IMR-90 (cell line): ENCODE measurements around the gene WDR27. TPM values are rescaled to one million over a fixed set of nuclear protein-coding genes. Genes with fewer than 3 reads are reported as not detected.

Experiments
- ATAC-seq: fragments of 200-7000 bp; cut with Tn5 transposase; 2 replicates; pipeline ENCODE4 v1.9.1; 2020; ENCODE audit warnings: low read depth, mild to moderate bottlenecking, moderate library complexity
- BruUV-seq: library from RNA; stranded (reverse); fragments of 400-500 nt; replicated peaks from 2 replicates; lab custom pipeline; 2021; lab: Mats Ljungman, UMichigan
- CTCF ChIA-PET: fragments of 300-600 bp; formaldehyde crosslinking; extraction: SDS; loops from one replicate; lab custom pipeline; 2021; ENCODE audit warnings: antibody characterized with exemption; lab: Yijun Ruan, JAX
- POLR2A ChIA-PET: fragments of 300-600 bp; sonication (Branson Sonifier 250); formaldehyde crosslinking; loops from one replicate; lab custom pipeline; 2022; ENCODE audit warnings: antibody characterized with exemption; ENCODE audit not compliant: unreplicated experiment; lab: Charles Lee
- DNase-seq: peaks from one replicate; pipeline ENCODE4 v3.0.0; 2013
- H2AFZ ChIP-seq: replicated peaks from 2 replicates; pipeline ENCODE3; 2013; ENCODE audit warnings: low read length, mild to moderate bottlenecking; ENCODE audit not compliant: poor library complexity
- H2AK5ac ChIP-seq: 2 replicates; pipeline ENCODE4 v1.6.1; 2013; ENCODE audit warnings: low read depth, low read length, inconsistent platforms
- H2AK9ac ChIP-seq: replicated peaks from 2 replicates; pipeline ENCODE3; 2013; ENCODE audit warnings: mild to moderate bottlenecking, low read depth, low read length, moderate library complexity; ENCODE audit not compliant: poor library complexity
- H2BK120ac ChIP-seq: 2 replicates; pipeline ENCODE4 v1.6.1; 2013; ENCODE audit warnings: low read depth, low read length, inconsistent platforms
- H2BK15ac ChIP-seq: 3 replicates; pipeline ENCODE4 v1.6.1; 2013; ENCODE audit warnings: low read depth, low read length, inconsistent platforms
- H2BK20ac ChIP-seq: 2 replicates; pipeline ENCODE4 v1.6.1; 2013; ENCODE audit warnings: low read depth, mild to moderate bottlenecking, inconsistent platforms, low read length, moderate library complexity
- H2BK5ac ChIP-seq: 2 replicates; pipeline ENCODE4 v1.6.1; 2013; ENCODE audit warnings: mild to moderate bottlenecking, low read depth, low read length, inconsistent platforms; ENCODE audit not compliant: poor library complexity, severe bottlenecking
- H3K14ac ChIP-seq: replicated peaks from 2 replicates; pipeline ENCODE4 v1.6.1; 2013; ENCODE audit warnings: low read depth, low read length, inconsistent platforms
- H3K18ac ChIP-seq: 2 replicates; pipeline ENCODE4 v1.6.1; 2013; ENCODE audit warnings: low read depth, low read length, control low read depth
- H3K23ac ChIP-seq: 2 replicates; pipeline ENCODE4 v1.6.1; 2013; ENCODE audit warnings: low read depth, low read length, inconsistent platforms
- H3K27ac ChIP-seq: 2 replicates; pipeline ENCODE4 v1.5.1; 2013; ENCODE audit warnings: mild to moderate bottlenecking, control low read depth, low read length; ENCODE audit not compliant: insufficient read depth
- H3K27me3 ChIP-seq: 2 replicates; pipeline ENCODE4 v1.6.1; 2013; ENCODE audit warnings: low read length; ENCODE audit not compliant: control insufficient read depth, insufficient read depth
- H3K36me3 ChIP-seq: 2 replicates; pipeline ENCODE4 v1.6.1; 2013; ENCODE audit warnings: low read length, mixed read lengths; ENCODE audit not compliant: control insufficient read depth, insufficient read depth
- H3K4ac ChIP-seq: 2 replicates; pipeline ENCODE4 v1.6.1; 2013; ENCODE audit warnings: low read depth, low read length, inconsistent platforms
- H3K4me1 ChIP-seq: 2 replicates; pipeline ENCODE4 v1.6.1; 2013; ENCODE audit warnings: low read length, mixed read lengths; ENCODE audit not compliant: control insufficient read depth, insufficient read depth
- H3K4me2 ChIP-seq: 2 replicates; pipeline ENCODE4 v1.6.1; 2013; ENCODE audit warnings: low read depth, mild to moderate bottlenecking, control low read depth, low read length, moderate library complexity
- H3K4me3 ChIP-seq: 2 replicates; pipeline ENCODE4 v1.5.1; 2013; ENCODE audit warnings: low read depth, mild to moderate bottlenecking, control low read depth, low read length, moderate library complexity; ENCODE audit not compliant: insufficient read depth
- H3K56ac ChIP-seq: 2 replicates; pipeline ENCODE4 v1.6.1; 2013; ENCODE audit warnings: low read length, inconsistent platforms; ENCODE audit not compliant: insufficient read depth; ENCODE audit errors: extremely low read depth
- H3K79me1 ChIP-seq, 2 experiments: 2 replicates each; pipeline ENCODE4 v1.6.1; 2013; ENCODE audit warnings: low read length in 2 of 2, inconsistent platforms in 1 of 2, low read depth in 1 of 2
- H3K9ac ChIP-seq: 2 replicates; pipeline ENCODE4 v1.6.1; 2013; ENCODE audit warnings: low read depth, low read length, control low read depth
- H3K9me1 ChIP-seq: 2 replicates; pipeline ENCODE4 v1.6.1; 2013; ENCODE audit warnings: low read length, inconsistent platforms; ENCODE audit not compliant: insufficient read depth
- H3K9me3 ChIP-seq: 2 replicates; pipeline ENCODE4 v1.6.1; 2013; ENCODE audit warnings: low read length; ENCODE audit not compliant: control insufficient read depth, insufficient read depth
- H4K20me1 ChIP-seq: 2 replicates; pipeline ENCODE4 v1.6.1; 2013; ENCODE audit warnings: low read length, inconsistent platforms; ENCODE audit not compliant: insufficient read depth
- H4K5ac ChIP-seq: 2 replicates; pipeline ENCODE4 v1.6.1; 2013; ENCODE audit warnings: mild to moderate bottlenecking, low read depth, low read length, control low read depth
- H4K8ac ChIP-seq, 2 experiments: 2 replicates each; pipeline ENCODE4 v1.6.1; 2013; ENCODE audit warnings: low read depth in 2 of 2, low read length in 2 of 2, control low read depth in 1 of 2, inconsistent platforms in 1 of 2
- H4K91ac ChIP-seq: 2 replicates; pipeline ENCODE4 v1.6.1; 2013; ENCODE audit warnings: low read depth, low read length, inconsistent platforms; ENCODE audit not compliant: insufficient read depth
- CEBPB ChIP-seq: IDR thresholded peaks from 2 replicates; pipeline ENCODE4 v1.6.1; 2012; ENCODE audit warnings: low read depth, low read length, improper control_type of control experiment
- CHD1 ChIP-seq: IDR thresholded peaks from 2 replicates; pipeline ENCODE4 v1.6.1; 2012; ENCODE audit warnings: low read depth, low read length, improper control_type of control experiment
- MAFK ChIP-seq: IDR thresholded peaks from 2 replicates; pipeline ENCODE4 v1.6.1; 2012; ENCODE audit warnings: low read depth, low read length, improper control_type of control experiment
- RAD21 ChIP-seq: IDR thresholded peaks from 2 replicates; pipeline ENCODE4 v1.6.1; 2012; ENCODE audit warnings: low read length, improper control_type of control experiment
- RCOR1 ChIP-seq: IDR thresholded peaks from 2 replicates; pipeline ENCODE4 v1.6.1; 2012; ENCODE audit warnings: mild to moderate bottlenecking, low read length, improper control_type of control experiment; ENCODE audit not compliant: insufficient replicate concordance
- SMC3 ChIP-seq: fragments of 150-350 bp; IDR thresholded peaks from 2 replicates; pipeline ENCODE4 v1.6.1; 2016; ENCODE audit warnings: low read depth, mild to moderate bottlenecking, antibody characterized with exemption, low read length, moderate library complexity
- WGBS, 2 experiments: methylation state at CpG; one replicate each; pipeline versions ENCODE4 v1.1.5 to v1.1.7; 2013; ENCODE audit warnings: missing lambda C conversion rate in 2 of 2; ENCODE audit not compliant: insufficient read length in 1 of 2; ENCODE audit errors: extremely low coverage in 2 of 2; 5-methylcytosine and 5-hydroxymethylcytosine counted together
- dilution Hi-C: fragments of 300-500 bp; cut with HindIII; formaldehyde crosslinking; loops from one replicate; pipeline ENCODE4 v1.14.3; 2018; ENCODE audit warnings: low sequenced_read_pairs; ENCODE audit not compliant: unreplicated experiment
- in situ Hi-C: fragments of 300-500 bp; cut with MboI; formaldehyde crosslinking; loops from 3 replicates; pipeline ENCODE4 v1.14.3; 2019; ENCODE audit warnings: low sequenced_read_pairs, inconsistent platforms, mixed read lengths
- intact Hi-C: fragments of 100-400 bp; cut with micrococcal nuclease; formaldehyde crosslinking; loops from 2 replicates; pipeline ENCODE4 v1.10.0; 2022
- polyA plus RNA-seq, 3 experiments: library from polyadenylated mRNA; depleted of rRNA; stranded (reverse); fragments of >200 nt; gene quantifications; 2 replicates each; pipeline ENCODE4 v1.2.3, GENCODE V29; 2012; ENCODE audit warnings: low replicate concordance in 1 of 3
- total RNA-seq: library from RNA; depleted of rRNA; stranded (reverse); fragments of >200 nt; gene quantifications from 2 replicates; pipeline ENCODE4 v1.2.3, GENCODE V29; 2012
- TF ChIP-seq, protein P1 (sequence below): fragments of 150-350 bp; IDR thresholded peaks from 2 replicates; pipeline ENCODE4 v1.6.1; 2016; ENCODE audit warnings: low read depth, mild to moderate bottlenecking, low read length, moderate library complexity, borderline replicate concordance
- TF ChIP-seq, protein P2 (sequence below): conservative IDR thresholded peaks from 2 replicates; pipeline ENCODE4 v1.5.1; 2012; ENCODE audit warnings: mild to moderate bottlenecking, low read depth, low read length, improper control_type of control experiment

The WDR27 gene
- total and polyA plus RNA-seq, 2 of the 4 experiments (the other 2 are of a cell fraction): 7.0 to 18.5 TPM

DNA sequence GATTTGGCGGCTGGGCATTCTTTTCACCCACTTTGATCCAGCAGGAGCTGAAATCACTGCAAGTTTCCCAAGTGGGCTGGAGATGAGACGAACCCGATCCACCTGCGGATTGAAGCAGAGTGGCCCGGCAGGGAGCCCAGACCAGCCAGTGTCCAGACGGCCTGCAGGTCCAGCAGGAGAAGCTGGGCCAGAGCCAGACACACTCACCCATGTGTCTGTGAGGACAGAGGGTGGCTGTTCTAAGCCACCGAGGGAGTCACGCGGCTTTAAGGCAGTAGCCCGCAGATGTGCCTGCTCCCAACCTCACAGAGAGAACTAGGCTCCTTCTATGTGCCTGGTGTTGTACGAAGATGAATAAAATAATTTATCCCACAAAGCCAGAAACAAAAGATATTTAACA is 200.7 kb downstream of the WDR27 start:
- Histone ChIP-seq H2BK15ac (no peak overlapping the region), H3K9me1 (no peaks in the 10 kb centered on the region), H3K27ac (no peak overlapping the region), H2BK20ac (no peak overlapping the region), H3K9me3 (no peaks in the 10 kb centered on the region), H3K23ac (no peak overlapping the region), H2AK9ac (no peak overlapping the region), H4K8ac (no peak overlapping the region), H2BK120ac (no peak overlapping the region), H3K79me1 (no peaks in the 10 kb centered on the region), H3K56ac (no peak overlapping the region), H3K18ac (no peak overlapping the region), H4K5ac (no peak overlapping the region), H3K9ac (no peak overlapping the region), H2BK5ac (no peak overlapping the region), H3K27me3 (no peaks in the 10 kb centered on the region), H2AK5ac (no peak overlapping the region), H3K36me3 (0 out of 2 replicates have a peak, but pooled peaks cover 1% of the 10 kb centered on the region), H4K91ac (no peak overlapping the region), H3K4me2 (no peak overlapping the region), H3K4me1 (peaks cover 2% of the 10 kb centered on the region; the same call in 1 of the 2 replicates), H3K4me3 (no peak overlapping the region), H3K4ac (no peak overlapping the region), H3K14ac (no peak overlapping the region), H4K20me1 (no peaks in the 10 kb centered on the region), H2AFZ (no peak overlapping the region)
- DNase-seq: no peak
- ChIA-PET CTCF (no interaction called here), POLR2A (no interaction called here)
- BruUV-seq: no TSS peak
- in situ Hi-C loops: no loop called here
- WGBS, 2 experiments: 91% methylated on average over 5 of the region's 11 CpGs; no CpG with 5 or more reads in 1 of the 2 experiments
- TF ChIP-seq CHD1 (no peak), RCOR1 (no peak), MAFK (no peak), RAD21 (no peak), CEBPB (no peak), SMC3 (no peak)
- TF ChIP-seq, protein P1, sequence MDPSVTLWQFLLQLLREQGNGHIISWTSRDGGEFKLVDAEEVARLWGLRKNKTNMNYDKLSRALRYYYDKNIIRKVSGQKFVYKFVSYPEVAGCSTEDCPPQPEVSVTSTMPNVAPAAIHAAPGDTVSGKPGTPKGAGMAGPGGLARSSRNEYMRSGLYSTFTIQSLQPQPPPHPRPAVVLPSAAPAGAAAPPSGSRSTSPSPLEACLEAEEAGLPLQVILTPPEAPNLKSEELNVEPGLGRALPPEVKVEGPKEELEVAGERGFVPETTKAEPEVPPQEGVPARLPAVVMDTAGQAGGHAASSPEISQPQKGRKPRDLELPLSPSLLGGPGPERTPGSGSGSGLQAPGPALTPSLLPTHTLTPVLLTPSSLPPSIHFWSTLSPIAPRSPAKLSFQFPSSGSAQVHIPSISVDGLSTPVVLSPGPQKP: no peak
- TF ChIP-seq, protein P2, sequence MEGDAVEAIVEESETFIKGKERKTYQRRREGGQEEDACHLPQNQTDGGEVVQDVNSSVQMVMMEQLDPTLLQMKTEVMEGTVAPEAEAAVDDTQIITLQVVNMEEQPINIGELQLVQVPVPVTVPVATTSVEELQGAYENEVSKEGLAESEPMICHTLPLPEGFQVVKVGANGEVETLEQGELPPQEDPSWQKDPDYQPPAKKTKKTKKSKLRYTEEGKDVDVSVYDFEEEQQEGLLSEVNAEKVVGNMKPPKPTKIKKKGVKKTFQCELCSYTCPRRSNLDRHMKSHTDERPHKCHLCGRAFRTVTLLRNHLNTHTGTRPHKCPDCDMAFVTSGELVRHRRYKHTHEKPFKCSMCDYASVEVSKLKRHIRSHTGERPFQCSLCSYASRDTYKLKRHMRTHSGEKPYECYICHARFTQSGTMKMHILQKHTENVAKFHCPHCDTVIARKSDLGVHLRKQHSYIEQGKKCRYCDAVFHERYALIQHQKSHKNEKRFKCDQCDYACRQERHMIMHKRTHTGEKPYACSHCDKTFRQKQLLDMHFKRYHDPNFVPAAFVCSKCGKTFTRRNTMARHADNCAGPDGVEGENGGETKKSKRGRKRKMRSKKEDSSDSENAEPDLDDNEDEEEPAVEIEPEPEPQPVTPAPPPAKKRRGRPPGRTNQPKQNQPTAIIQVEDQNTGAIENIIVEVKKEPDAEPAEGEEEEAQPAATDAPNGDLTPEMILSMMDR: no peak
- dilution Hi-C loops: no loop called here
- intact Hi-C loops: no loop called here
- no peak for ATAC-seq
